ENCODE measurements around the gene TADA2A. TPM values are rescaled to one million over a fixed set of nuclear protein-coding genes. Genes with fewer than 3 reads are reported as not detected.

TADA2A gene
- total RNA-seq, 2 experiments from 2014 or later: 35.8 to 46.3 TPM

GRCh38 chr17:37488607-37489196 lies 82.0 kb downstream of the TADA2A start:
- peak overlapping the region; percentile 51 for H3K27ac ChIP-seq (ENCODE audit: low read depth, low read length, poor library complexity, severe bottlenecking)
- H3K9me3 ChIP-seq (ENCODE audit: low read length): no peaks in the 10 kb centered on the region
- TF ChIP-seq CTCF (conservative IDR thresholded peaks at IDR 0.05; ENCODE audit: low read length) (no peak), EZH2phosphoT487 (IDR thresholded peaks at IDR 0.05; ENCODE audit: borderline replicate concordance, low read depth, low read length) (no peak)
- H3K4me3 ChIP-seq (ENCODE audit: low read depth, low read length, poor library complexity, severe bottlenecking): peak overlapping the region; percentile 70
- no TSS peak for BruUV-seq (replicated peaks)
- H3K79me2 ChIP-seq (ENCODE audit: insufficient read depth, low read depth, low read length): peaks cover 29% of the 10 kb centered on the region
- H3K4me2 ChIP-seq (ENCODE audit: low read length): peak overlapping the region; percentile 85
- ChIA-PET POLR2A (no interaction called here), CTCF (ENCODE audit: unreplicated experiment) (no interaction called here)
- H3K36me3 ChIP-seq (ENCODE audit: insufficient read depth, low read length): peaks cover 6% of the 10 kb centered on the region; the same call in 1 of the 2 replicates
- H2AFZ ChIP-seq (ENCODE audit: low read length): peak overlapping the region; percentile 59
- no peaks in the 10 kb centered on the region for H3K9me2 ChIP-seq (ENCODE audit: insufficient read depth, low read length)
- peaks cover 11% of the 10 kb centered on the region; the same call in 1 of the 2 replicates for H4K20me1 ChIP-seq (ENCODE audit: insufficient read depth, low read length)
- peak; percentile 64 for DNase-seq (ENCODE audit: low spot score)
- H3K4me1 ChIP-seq (ENCODE audit: insufficient read depth, low read length, poor library complexity, severe bottlenecking): peaks cover 42% of the 10 kb centered on the region
- intact Hi-C loops (cut with micrococcal nuclease; ENCODE audit: unreplicated experiment): loop anchor here (1.0 to 5.0 kb wide), 3 partner anchors 82 to 131 kb away; partner anchors contain the start of genes ACACA, SYNRG and TADA2A

GRCh38 chr17:37489197-37490001 lies 82.7 kb downstream of the TADA2A start, which contains the start of gene DUSP14:
TSS of gene DUSP14 (plus strand) at chr17:37489891. CDS start at chr17:37512273, 22,382 bp downstream.
- Histone ChIP-seq H3K36me3 (ENCODE audit: insufficient read depth, low read length) (peaks cover 6% of the 10 kb centered on the region; the same call in 1 of the 2 replicates), H3K4me3 (ENCODE audit: low read depth, low read length, poor library complexity, severe bottlenecking) (peak within 1 kb of the TSS; percentile 88)
- TF ChIP-seq CTCF (conservative IDR thresholded peaks at IDR 0.05; ENCODE audit: low read length) (peak; percentile 59), EZH2phosphoT487 (IDR thresholded peaks at IDR 0.05; ENCODE audit: borderline replicate concordance, low read depth, low read length) (no peak)

More at GRCh38 chr17:37489197-37490001, 82.7 kb downstream of the TADA2A start, which contains the start of gene DUSP14:
- H3K9me2 ChIP-seq (ENCODE audit: insufficient read depth, low read length): no peaks in the 10 kb centered on the region
- no TSS peak for BruUV-seq (replicated peaks)
- intact Hi-C loops (cut with micrococcal nuclease; ENCODE audit: unreplicated experiment): loop anchor here (1.0 to 5.0 kb wide), 3 partner anchors 83 to 132 kb away; partner anchors contain the start of genes ACACA, SYNRG and TADA2A
- ChIA-PET CTCF (ENCODE audit: unreplicated experiment) (no interaction called here), POLR2A (no interaction called here)
- no peaks in the 10 kb centered on the region for H3K9me3 ChIP-seq (ENCODE audit: low read length)
- H3K27ac ChIP-seq (ENCODE audit: low read depth, low read length, poor library complexity, severe bottlenecking): peak within 1 kb of the TSS; percentile 51
- peak within 1 kb of the TSS; percentile 68 for H2AFZ ChIP-seq (ENCODE audit: low read length)
- H4K20me1 ChIP-seq (ENCODE audit: insufficient read depth, low read length): peaks cover 11% of the 10 kb centered on the region; the same call in 1 of the 2 replicates
- peak within 1 kb of the TSS; percentile 85 for H3K4me2 ChIP-seq (ENCODE audit: low read length)
- H3K4me1 ChIP-seq (ENCODE audit: insufficient read depth, low read length, poor library complexity, severe bottlenecking): peaks cover 41% of the 10 kb centered on the region
- peaks cover 33% of the 10 kb centered on the region for H3K79me2 ChIP-seq (ENCODE audit: insufficient read depth, low read depth, low read length)
- DNase-seq (ENCODE audit: low spot score): peak; percentile 91
